ENCODE data around the gene HIBADH. TPM values are rescaled to one million over a fixed set of nuclear protein-coding genes. Genes with fewer than 3 reads are reported as not detected.

The HIBADH gene
- total RNA-seq, 1 donor from 2014 or later = 15.4 TPM

GRCh38 chr7:27689150-27689549 is 26.5 kb upstream of the HIBADH start:
- H3K27ac Mint-ChIP-seq (ENCODE audit: unreplicated experiment) = no peak overlapping the region
- H3K27me3 Mint-ChIP-seq (ENCODE audit: unreplicated experiment) = no peaks in the 10 kb centered on the region
- H3K9me3 Mint-ChIP-seq (ENCODE audit: unreplicated experiment) = no peaks in the 10 kb centered on the region
- no peaks in the 10 kb centered on the region for H3K36me3 Mint-ChIP-seq (ENCODE audit: low read depth, unreplicated experiment)
- H3K4me1 Mint-ChIP-seq (ENCODE audit: unreplicated experiment) = no peaks in the 10 kb centered on the region
- no peak overlapping the region for H3K4me3 Mint-ChIP-seq (ENCODE audit: unreplicated experiment)
- no peak for DNase-seq (ENCODE audit: low spot score)
- TF ChIP-seq, protein P1, sequence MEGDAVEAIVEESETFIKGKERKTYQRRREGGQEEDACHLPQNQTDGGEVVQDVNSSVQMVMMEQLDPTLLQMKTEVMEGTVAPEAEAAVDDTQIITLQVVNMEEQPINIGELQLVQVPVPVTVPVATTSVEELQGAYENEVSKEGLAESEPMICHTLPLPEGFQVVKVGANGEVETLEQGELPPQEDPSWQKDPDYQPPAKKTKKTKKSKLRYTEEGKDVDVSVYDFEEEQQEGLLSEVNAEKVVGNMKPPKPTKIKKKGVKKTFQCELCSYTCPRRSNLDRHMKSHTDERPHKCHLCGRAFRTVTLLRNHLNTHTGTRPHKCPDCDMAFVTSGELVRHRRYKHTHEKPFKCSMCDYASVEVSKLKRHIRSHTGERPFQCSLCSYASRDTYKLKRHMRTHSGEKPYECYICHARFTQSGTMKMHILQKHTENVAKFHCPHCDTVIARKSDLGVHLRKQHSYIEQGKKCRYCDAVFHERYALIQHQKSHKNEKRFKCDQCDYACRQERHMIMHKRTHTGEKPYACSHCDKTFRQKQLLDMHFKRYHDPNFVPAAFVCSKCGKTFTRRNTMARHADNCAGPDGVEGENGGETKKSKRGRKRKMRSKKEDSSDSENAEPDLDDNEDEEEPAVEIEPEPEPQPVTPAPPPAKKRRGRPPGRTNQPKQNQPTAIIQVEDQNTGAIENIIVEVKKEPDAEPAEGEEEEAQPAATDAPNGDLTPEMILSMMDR (IDR thresholded peaks at IDR 0.05; ENCODE audit: unreplicated experiment) = no peak

GRCh38 chr7:27688646-27689045 is 26.0 kb upstream of the HIBADH start:
- TF ChIP-seq, protein P1 (IDR thresholded peaks at IDR 0.05; ENCODE audit: unreplicated experiment) = no peak
- H3K4me1 Mint-ChIP-seq (ENCODE audit: unreplicated experiment) = no peaks in the 10 kb centered on the region

DNA sequence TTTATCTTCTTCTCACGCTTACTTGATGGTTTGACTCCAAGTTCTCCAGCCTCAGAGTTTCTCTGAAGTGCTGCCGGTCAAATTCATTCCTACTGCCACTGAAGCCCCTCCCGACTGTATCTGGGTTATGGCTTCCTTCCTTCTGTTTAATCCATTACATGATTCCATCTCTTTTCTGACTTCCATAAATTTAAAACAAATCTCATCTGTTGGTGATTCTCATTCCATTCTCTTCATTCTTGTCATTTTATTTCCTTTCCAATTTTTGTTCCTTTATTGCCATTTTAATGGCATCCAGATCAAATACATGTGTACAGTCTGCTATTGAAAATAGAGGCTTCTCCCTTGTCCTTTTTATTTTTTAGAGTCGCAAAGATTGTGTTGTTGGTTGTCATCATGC is 25.4 kb upstream of the HIBADH start:
- no peak overlapping the region for H3K4me3 Mint-ChIP-seq (ENCODE audit: unreplicated experiment)
- TF ChIP-seq, protein P1 (IDR thresholded peaks at IDR 0.05; ENCODE audit: unreplicated experiment) = no peak
- H3K4me1 Mint-ChIP-seq (ENCODE audit: unreplicated experiment) = no peaks in the 10 kb centered on the region

More at GRCh38 chr7:27688646-27689045, 26.0 kb upstream of the HIBADH start:
- H3K27ac Mint-ChIP-seq (ENCODE audit: unreplicated experiment) = no peak overlapping the region
- H3K27me3 Mint-ChIP-seq (ENCODE audit: unreplicated experiment) = no peaks in the 10 kb centered on the region
- DNase-seq (ENCODE audit: low spot score) = no peak
- no peak overlapping the region for H3K4me3 Mint-ChIP-seq (ENCODE audit: unreplicated experiment)
- no peaks in the 10 kb centered on the region for H3K9me3 Mint-ChIP-seq (ENCODE audit: unreplicated experiment)
- no peaks in the 10 kb centered on the region for H3K36me3 Mint-ChIP-seq (ENCODE audit: low read depth, unreplicated experiment)

GRCh38 chr7:27686315-27686714 is 23.6 kb upstream of the HIBADH start:
- no peak for DNase-seq (ENCODE audit: low spot score)
- H3K36me3 Mint-ChIP-seq (ENCODE audit: low read depth, unreplicated experiment) = no peaks in the 10 kb centered on the region
- TF ChIP-seq, protein P1 (IDR thresholded peaks at IDR 0.05; ENCODE audit: unreplicated experiment) = no peak
- H3K27me3 Mint-ChIP-seq (ENCODE audit: unreplicated experiment) = peaks cover 2% of the 10 kb centered on the region
- H3K4me1 Mint-ChIP-seq (ENCODE audit: unreplicated experiment) = no peaks in the 10 kb centered on the region
- H3K9me3 Mint-ChIP-seq (ENCODE audit: unreplicated experiment) = no peaks in the 10 kb centered on the region
- H3K4me3 Mint-ChIP-seq (ENCODE audit: unreplicated experiment) = no peak overlapping the region
- H3K27ac Mint-ChIP-seq (ENCODE audit: unreplicated experiment) = no peak overlapping the region

More for the DNA sequence above, 25.4 kb upstream of the HIBADH start:
- no peak for DNase-seq (ENCODE audit: low spot score)
- no peaks in the 10 kb centered on the region for H3K36me3 Mint-ChIP-seq (ENCODE audit: low read depth, unreplicated experiment)
- no peak overlapping the region for H3K27ac Mint-ChIP-seq (ENCODE audit: unreplicated experiment)
- peaks cover 2% of the 10 kb centered on the region for H3K27me3 Mint-ChIP-seq (ENCODE audit: unreplicated experiment)
- H3K9me3 Mint-ChIP-seq (ENCODE audit: unreplicated experiment) = no peaks in the 10 kb centered on the region

GRCh38 chr7:27685893-27686292 is 23.2 kb upstream of the HIBADH start:
- H3K9me3 Mint-ChIP-seq (ENCODE audit: unreplicated experiment) = no peaks in the 10 kb centered on the region
- no peak overlapping the region for H3K27ac Mint-ChIP-seq (ENCODE audit: unreplicated experiment)
- TF ChIP-seq, protein P1 (IDR thresholded peaks at IDR 0.05; ENCODE audit: unreplicated experiment) = no peak
- no peak overlapping the region for H3K4me3 Mint-ChIP-seq (ENCODE audit: unreplicated experiment)
- no peaks in the 10 kb centered on the region for H3K4me1 Mint-ChIP-seq (ENCODE audit: unreplicated experiment)
- H3K36me3 Mint-ChIP-seq (ENCODE audit: low read depth, unreplicated experiment) = no peaks in the 10 kb centered on the region
- no peak for DNase-seq (ENCODE audit: low spot score)
- H3K27me3 Mint-ChIP-seq (ENCODE audit: unreplicated experiment) = peaks cover 2% of the 10 kb centered on the region

Measured in endothelial cell (in vitro differentiated cells).